Activated CD4-positive, alpha-beta T cell treated with anti-CD3 and anti-CD28 coated beads, Interleukin-2, amount 50 U/mL, for 24 hours (primary cell): Measurements from ENCODE around the gene HIVEP3.

ENCODE experiments used
- DNase-seq, 2 donors: peaks; one replicate each; pipeline ENCODE4 v3.0.0-alpha.2; 2020; ENCODE audit warnings: low read depth in 1 of 2, low spot score in 1 of 2

Gene HIVEP3

GRCh38 chr1:41894808-41895483 lies 23.8 kb downstream of the HIVEP3 start:
- DNase-seq = no peak

- DNase-seq = no peak
These were observed 24.5 kb downstream of the HIVEP3 start for GRCh38 chr1:41894101-41894807.

GRCh38 chr1:41892301-41892781 lies 26.4 kb downstream of the HIVEP3 start:
- no peak for DNase-seq

- DNase-seq = peak; percentile 22 to 60
These were observed 27.4 kb downstream of the HIVEP3 start for GRCh38 chr1:41891199-41891896.

GRCh38 chr1:41890825-41891198 lies 27.9 kb downstream of the HIVEP3 start:
- no peak for DNase-seq

- DNase-seq = no peak
These were observed 29.0 kb downstream of the HIVEP3 start for GRCh38 chr1:41889506-41890414.

GRCh38 chr1:41888756-41889155 lies 30.0 kb downstream of the HIVEP3 start:
- DNase-seq = no peak

- no peak for DNase-seq
These were observed 31.4 kb downstream of the HIVEP3 start for GRCh38 chr1:41887365-41887764.

GRCh38 chr1:41884256-41885230 lies 34.2 kb downstream of the HIVEP3 start:
- DNase-seq = no peak

GRCh38 chr1:41883507-41883906 lies 35.2 kb downstream of the HIVEP3 start:
- no peak for DNase-seq

GRCh38 chr1:41882486-41882885 lies 36.2 kb downstream of the HIVEP3 start:
- no peak for DNase-seq

- DNase-seq = no peak
These were observed 36.6 kb downstream of the HIVEP3 start for GRCh38 chr1:41882068-41882477.

GRCh38 chr1:41880950-41881885 lies 37.5 kb downstream of the HIVEP3 start:
- DNase-seq = no peak

GRCh38 chr1:41880261-41880660 lies 38.5 kb downstream of the HIVEP3 start:
- DNase-seq = no peak

GRCh38 chr1:41879617-41880016 lies 39.1 kb downstream of the HIVEP3 start:
- no peak for DNase-seq

- no peak for DNase-seq
These were observed 39.8 kb downstream of the HIVEP3 start for GRCh38 chr1:41878911-41879310.

GRCh38 chr1:41878495-41878894 lies 40.2 kb downstream of the HIVEP3 start:
- no peak for DNase-seq

GRCh38 chr1:41876576-41877445 lies 41.9 kb downstream of the HIVEP3 start:
- no peak for DNase-seq
